ENCODE data around the gene NECTIN2.

DNA sequence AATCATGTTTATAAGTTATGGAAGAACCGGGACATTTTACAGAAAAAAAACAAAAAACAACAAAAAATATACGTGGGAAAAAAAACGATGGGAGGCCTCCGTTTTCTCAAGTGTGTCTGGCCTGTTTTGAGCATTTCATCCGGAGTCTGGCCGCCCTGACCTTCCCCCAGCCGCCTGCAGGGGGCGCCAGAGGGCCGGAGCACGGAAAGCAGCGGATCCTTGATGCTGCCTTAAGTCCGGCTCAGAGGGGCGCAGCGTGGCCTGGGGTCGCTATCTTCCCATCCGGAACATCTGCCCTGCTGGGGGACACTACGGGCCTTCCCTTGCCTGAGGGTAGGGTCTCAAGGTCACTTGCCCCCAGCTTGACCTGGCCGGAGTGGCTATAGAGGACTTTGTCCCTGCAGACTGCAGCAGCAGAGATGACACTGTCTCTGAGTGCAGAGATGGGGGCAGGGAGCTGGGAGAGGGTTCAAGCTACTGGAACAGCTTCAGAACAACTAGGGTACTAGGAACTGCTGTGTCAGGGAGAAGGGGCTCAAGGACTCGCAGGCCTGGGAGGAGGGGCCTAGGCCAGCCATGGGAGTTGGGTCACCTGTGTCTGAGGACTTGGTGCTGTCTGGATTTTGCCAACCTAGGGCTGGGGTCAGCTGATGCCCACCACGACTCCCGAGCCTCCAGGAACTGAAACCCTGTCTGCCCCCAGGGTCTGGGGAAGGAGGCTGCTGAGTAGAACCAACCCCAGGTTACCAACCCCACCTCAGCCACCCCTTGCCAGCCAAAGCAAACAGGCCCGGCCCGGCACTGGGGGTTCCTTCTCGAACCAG lies 57.7 kb downstream of the NECTIN2 start:
- TF ChIP-seq EZH2 (IDR thresholded peaks at IDR 0.05): no peak
- TF ChIP-seq, protein P1, sequence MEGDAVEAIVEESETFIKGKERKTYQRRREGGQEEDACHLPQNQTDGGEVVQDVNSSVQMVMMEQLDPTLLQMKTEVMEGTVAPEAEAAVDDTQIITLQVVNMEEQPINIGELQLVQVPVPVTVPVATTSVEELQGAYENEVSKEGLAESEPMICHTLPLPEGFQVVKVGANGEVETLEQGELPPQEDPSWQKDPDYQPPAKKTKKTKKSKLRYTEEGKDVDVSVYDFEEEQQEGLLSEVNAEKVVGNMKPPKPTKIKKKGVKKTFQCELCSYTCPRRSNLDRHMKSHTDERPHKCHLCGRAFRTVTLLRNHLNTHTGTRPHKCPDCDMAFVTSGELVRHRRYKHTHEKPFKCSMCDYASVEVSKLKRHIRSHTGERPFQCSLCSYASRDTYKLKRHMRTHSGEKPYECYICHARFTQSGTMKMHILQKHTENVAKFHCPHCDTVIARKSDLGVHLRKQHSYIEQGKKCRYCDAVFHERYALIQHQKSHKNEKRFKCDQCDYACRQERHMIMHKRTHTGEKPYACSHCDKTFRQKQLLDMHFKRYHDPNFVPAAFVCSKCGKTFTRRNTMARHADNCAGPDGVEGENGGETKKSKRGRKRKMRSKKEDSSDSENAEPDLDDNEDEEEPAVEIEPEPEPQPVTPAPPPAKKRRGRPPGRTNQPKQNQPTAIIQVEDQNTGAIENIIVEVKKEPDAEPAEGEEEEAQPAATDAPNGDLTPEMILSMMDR (IDR thresholded peaks at IDR 0.05): peak; percentile 98
